ENCODE results near the gene CCNL1. TPM values are rescaled to one million over a fixed set of nuclear protein-coding genes. Genes with fewer than 3 reads are reported as not detected.
A peak's percentile ranks its signal among the peaks of the same experiment; 100 is the strongest.

The CCNL1 gene
- total RNA-seq, 1 donor from 2014 or later: 116 TPM

- no peaks in the 10 kb centered on the region for H3K27me3 Mint-ChIP-seq (ENCODE audit: unreplicated experiment)
- TF ChIP-seq CTCF (IDR thresholded peaks at IDR 0.05): no peak
- H3K4me1 Mint-ChIP-seq (ENCODE audit: unreplicated experiment): peaks cover 54% of the 10 kb centered on the region
- no peaks in the 10 kb centered on the region for H3K36me3 Mint-ChIP-seq (ENCODE audit: unreplicated experiment)
- no peak overlapping the region for H3K4me3 Mint-ChIP-seq (ENCODE audit: unreplicated experiment)
- no peaks in the 10 kb centered on the region for H3K9me3 Mint-ChIP-seq (ENCODE audit: unreplicated experiment)
- DNase-seq (ENCODE audit: extremely low spot score, unreplicated experiment): no peak
- H3K27ac Mint-ChIP-seq (ENCODE audit: unreplicated experiment): peak overlapping the region; percentile 94
These were observed 31.8 kb downstream of the CCNL1 start for GRCh38 chr3:157127831-157128767.

GRCh38 chr3:157127268-157127667, 32.7 kb downstream of the CCNL1 start:
- TF ChIP-seq CTCF (IDR thresholded peaks at IDR 0.05): no peak
- Mint-ChIP-seq H3K4me1 (ENCODE audit: unreplicated experiment) (peaks cover 54% of the 10 kb centered on the region), H3K27me3 (ENCODE audit: unreplicated experiment) (no peaks in the 10 kb centered on the region), H3K27ac (ENCODE audit: unreplicated experiment) (peak overlapping the region; percentile 94), H3K4me3 (ENCODE audit: unreplicated experiment) (no peak overlapping the region), H3K36me3 (ENCODE audit: unreplicated experiment) (no peaks in the 10 kb centered on the region), H3K9me3 (ENCODE audit: unreplicated experiment) (no peaks in the 10 kb centered on the region)
- DNase-seq (ENCODE audit: extremely low spot score, unreplicated experiment): no peak

GRCh38 chr3:157126365-157126764, 33.6 kb downstream of the CCNL1 start:
- H3K36me3 Mint-ChIP-seq (ENCODE audit: unreplicated experiment): no peaks in the 10 kb centered on the region
- H3K9me3 Mint-ChIP-seq (ENCODE audit: unreplicated experiment): no peaks in the 10 kb centered on the region
- no peaks in the 10 kb centered on the region for H3K27me3 Mint-ChIP-seq (ENCODE audit: unreplicated experiment)
- no peak overlapping the region for H3K4me3 Mint-ChIP-seq (ENCODE audit: unreplicated experiment)
- TF ChIP-seq CTCF (IDR thresholded peaks at IDR 0.05): no peak
- no peak overlapping the region for H3K27ac Mint-ChIP-seq (ENCODE audit: unreplicated experiment)
- no peak for DNase-seq (ENCODE audit: extremely low spot score, unreplicated experiment)
- peaks cover 54% of the 10 kb centered on the region for H3K4me1 Mint-ChIP-seq (ENCODE audit: unreplicated experiment)

GRCh38 chr3:157125101-157125500, 34.8 kb downstream of the CCNL1 start:
- no peaks in the 10 kb centered on the region for H3K27me3 Mint-ChIP-seq (ENCODE audit: unreplicated experiment)
- H3K9me3 Mint-ChIP-seq (ENCODE audit: unreplicated experiment): no peaks in the 10 kb centered on the region
- no peak overlapping the region for H3K4me3 Mint-ChIP-seq (ENCODE audit: unreplicated experiment)
- H3K27ac Mint-ChIP-seq (ENCODE audit: unreplicated experiment): no peak overlapping the region
- H3K36me3 Mint-ChIP-seq (ENCODE audit: unreplicated experiment): no peaks in the 10 kb centered on the region
- DNase-seq (ENCODE audit: extremely low spot score, unreplicated experiment): no peak
- peaks cover 45% of the 10 kb centered on the region for H3K4me1 Mint-ChIP-seq (ENCODE audit: unreplicated experiment)
- no peak for TF ChIP-seq CTCF (IDR thresholded peaks at IDR 0.05)

- Mint-ChIP-seq H3K36me3 (ENCODE audit: unreplicated experiment) (no peaks in the 10 kb centered on the region), H3K4me1 (ENCODE audit: unreplicated experiment) (peaks cover 36% of the 10 kb centered on the region), H3K27me3 (ENCODE audit: unreplicated experiment) (no peaks in the 10 kb centered on the region), H3K27ac (ENCODE audit: unreplicated experiment) (no peak overlapping the region), H3K9me3 (ENCODE audit: unreplicated experiment) (no peaks in the 10 kb centered on the region), H3K4me3 (ENCODE audit: unreplicated experiment) (no peak overlapping the region)
- no peak for DNase-seq (ENCODE audit: extremely low spot score, unreplicated experiment)
- TF ChIP-seq CTCF (IDR thresholded peaks at IDR 0.05): no peak
These were observed 36.3 kb downstream of the CCNL1 start for GRCh38 chr3:157123621-157124020.
